HG03520 (cell line): ENCODE measurements around the gene AP3S2.
"Not testable (repeated sequence)": the region's sequence is repeated elsewhere in the genome, so short reads cannot be mapped to it uniquely, and the experiment has no call there.

ENCODE experiments used
- ATAC-seq: cut with Tn5 transposase; IDR thresholded peaks from one replicate; pipeline ENCODE4 v1.9.1; 2021; ENCODE audit warnings: mild to moderate bottlenecking, moderate library complexity; ENCODE audit not compliant: unreplicated experiment

The AP3S2 gene

DNA sequence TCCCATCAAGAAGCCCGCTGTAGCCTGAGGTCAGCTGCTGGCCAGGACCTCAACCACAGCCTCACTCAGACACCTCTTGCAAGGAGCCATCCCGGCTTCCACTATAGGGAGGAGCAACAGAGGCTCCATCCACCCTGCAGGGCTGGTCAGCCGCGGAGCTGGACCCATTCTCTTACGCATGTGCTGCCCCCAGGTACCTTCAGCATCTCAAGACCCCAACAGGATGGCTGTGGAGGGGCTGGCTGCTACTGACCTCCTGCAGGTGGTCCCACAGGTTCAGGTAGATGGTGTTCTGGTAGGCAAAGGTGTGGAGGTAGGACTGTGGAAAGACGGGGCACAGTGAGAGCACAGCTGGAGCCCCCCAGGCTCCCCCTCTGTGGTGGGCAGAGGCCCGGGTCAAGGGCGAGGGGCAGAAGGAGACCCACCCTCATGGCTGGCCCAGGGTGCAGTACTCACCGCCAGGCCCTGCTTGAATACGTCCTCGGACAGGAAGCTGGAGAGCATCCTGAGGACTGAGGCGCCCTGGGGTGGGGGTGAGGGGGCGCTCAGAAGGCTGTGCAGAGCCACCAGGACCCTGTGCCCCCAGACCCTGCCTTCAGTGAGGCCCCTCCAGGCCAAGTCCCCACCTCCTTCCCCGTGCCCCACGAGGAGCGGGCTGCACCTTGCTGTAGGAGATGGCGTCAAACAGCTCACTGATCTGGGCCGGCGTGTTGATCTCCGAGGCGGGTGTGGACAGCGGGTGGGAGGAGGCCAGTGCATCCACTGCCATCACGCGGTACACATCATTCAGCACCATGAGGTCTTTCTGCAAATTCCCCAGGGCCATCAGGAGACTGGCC, 90.6 kb downstream of the AP3S2 start:
- ATAC-seq: no peak

DNA sequence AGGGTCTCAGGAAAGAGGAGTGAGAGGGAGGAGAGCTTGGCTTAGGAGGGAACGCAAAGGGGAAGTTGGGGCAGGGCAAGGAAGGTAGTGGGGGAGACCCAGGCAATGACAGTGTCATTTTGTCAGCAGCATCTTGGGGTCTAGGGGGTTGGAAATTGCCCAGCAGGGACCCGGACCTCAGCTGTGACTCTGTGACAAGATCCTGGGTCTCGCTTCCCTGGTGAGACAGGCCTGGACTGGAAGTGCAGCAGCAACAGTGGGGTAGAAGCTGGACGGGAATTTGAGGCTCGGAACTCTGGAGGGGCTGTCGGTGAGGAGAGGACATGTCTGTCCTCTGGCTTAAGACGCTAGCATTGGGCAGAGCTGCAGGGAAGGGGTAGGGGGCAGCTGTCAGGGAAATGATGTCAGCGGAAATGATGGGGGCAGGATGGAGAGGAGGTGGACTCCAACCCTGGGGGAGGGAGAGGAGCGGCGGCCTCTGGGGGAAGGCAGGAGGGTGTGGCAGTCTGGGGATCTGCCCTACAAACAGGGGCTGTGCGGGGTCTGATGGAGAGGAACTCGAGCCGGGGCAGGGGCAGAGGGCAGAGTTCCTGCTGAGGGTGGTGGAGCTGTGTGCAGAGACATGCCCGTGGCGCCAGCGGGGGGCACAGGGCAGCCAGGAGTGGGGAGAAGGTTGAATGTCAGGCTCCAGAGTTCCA, 91.4 kb downstream of the AP3S2 start:
- no peak for ATAC-seq

DNA sequence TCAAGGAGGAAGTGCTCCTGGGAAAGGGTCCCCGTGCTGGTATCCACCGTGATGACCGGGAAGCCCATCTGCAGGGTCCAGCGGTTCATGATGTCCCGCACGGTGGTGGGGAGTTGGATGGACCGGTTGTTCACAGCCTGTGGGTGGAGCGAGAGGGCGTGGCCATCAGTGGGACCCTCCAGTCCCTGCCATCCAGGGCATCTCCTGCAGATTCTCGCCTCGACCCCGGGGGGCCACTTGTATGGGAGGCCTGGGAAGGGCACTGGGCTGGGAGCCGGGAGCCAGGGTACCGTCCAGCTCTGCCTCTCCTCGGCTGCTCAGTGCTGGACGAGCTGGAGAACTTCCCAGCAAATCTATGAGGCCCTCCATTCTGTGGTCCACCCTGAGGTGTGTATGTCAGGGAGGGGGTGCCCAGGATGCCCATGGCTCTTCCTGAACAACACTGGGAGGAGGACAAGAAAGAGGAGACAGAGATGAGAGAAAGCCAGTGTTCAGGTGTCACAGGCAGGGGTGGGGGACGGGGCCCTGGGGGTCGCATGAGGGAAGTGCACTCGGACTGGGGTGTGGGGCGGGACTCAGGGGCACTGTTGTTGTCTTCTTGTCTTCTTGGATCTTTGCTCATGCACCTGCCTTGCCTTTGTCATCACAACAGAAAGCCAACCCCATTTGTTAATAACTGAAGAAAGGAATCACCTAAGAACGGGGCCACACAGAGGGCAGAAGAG, 92.2 kb downstream of the AP3S2 start:
- no peak for ATAC-seq

DNA sequence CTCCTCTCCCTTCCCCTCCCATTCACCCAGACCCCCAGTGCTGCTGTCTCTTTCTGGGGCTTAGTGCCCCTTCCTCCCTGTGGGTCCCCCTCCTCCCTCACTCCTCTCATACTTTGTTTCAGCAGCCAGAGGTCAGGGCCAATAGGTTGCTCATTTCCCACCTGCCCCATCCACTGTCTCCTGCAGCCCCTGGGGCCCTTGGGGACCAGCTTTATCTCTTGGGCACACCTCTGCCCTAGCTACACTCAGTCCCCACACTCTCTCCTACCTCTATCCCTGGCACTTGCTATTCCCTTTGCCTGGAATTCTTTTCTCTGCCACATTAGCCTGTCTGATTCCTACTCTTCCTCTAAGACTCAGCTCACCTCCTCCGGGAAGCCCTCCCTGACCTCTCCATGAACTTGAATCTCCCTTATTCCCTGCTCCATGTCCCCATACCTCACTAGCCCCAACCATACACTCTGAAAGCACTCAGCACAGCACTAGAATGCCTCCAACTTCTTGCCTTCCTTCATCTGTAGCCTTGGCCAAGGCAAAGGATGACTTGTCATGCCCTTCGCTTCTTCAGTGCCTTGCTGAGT, 93.8 kb downstream of the AP3S2 start:
- ATAC-seq: no peak

DNA sequence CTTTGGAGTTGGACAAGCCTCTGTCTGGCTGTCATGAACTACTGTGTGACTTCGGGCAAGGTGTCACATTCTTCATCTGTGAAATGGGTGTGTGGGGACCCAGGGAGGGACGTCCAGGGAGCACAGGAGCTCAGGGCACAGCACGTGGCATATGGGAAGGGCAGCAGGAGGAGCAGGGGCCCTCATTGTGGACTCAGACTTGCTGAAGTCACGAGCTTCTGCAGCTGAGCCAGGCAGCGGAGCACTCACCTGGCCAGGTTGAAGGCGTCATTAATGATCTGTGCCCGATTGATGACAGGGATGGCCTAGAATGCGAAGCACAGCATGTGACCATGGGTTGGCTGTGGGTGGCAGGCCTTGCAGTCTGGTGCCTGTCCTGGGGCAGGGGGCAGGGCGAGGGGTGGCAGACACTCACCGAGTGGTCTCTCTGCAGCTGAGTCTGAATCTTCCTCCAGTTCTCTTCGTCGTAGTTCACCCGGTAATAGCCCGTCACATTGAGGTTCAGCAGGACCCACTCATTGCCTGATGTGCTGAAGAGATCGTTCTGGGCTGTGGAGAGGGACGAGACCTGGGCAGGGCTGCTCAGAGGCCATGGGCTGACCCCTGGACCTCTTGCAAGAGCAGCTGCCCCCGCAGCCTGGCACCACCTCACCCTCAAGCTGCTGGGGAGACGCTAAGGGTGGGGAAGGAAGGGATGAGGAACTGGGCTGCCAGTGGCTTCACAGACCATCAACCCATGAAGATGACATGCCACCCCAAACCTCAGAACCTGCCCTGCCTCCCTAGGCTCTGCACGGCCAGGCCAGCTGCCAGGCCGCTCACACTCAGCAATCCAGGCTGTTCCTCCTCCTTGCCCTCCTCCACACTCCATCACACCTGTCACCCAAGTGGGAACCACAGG, 94.5 kb downstream of the AP3S2 start:
- no peak for ATAC-seq

DNA sequence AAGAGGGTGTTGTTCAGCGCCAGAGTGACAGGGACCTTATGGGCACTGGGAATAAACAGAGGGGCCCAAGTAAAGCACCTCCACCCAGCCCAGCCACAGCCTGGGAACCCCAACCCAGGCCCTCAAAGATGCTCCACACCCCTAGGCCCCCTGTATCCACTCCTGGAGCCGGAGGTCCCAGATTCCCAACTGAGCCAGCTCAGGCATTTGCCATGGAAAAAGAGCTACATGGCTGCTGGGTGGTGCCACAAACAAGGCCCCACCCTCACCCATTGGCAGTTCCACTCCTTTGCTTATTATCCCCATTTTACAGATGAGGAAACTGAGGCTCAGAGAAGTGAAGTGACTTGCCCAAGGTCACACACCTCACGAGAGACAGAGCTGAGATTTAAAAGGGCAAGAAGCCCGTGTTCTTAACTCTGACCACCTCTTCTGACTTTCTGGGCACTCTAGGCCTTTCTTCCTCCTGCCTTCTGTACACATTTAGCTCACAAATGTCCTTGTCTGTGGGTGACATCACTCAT, 96.1 kb downstream of the AP3S2 start:
- ATAC-seq: no peak

DNA sequence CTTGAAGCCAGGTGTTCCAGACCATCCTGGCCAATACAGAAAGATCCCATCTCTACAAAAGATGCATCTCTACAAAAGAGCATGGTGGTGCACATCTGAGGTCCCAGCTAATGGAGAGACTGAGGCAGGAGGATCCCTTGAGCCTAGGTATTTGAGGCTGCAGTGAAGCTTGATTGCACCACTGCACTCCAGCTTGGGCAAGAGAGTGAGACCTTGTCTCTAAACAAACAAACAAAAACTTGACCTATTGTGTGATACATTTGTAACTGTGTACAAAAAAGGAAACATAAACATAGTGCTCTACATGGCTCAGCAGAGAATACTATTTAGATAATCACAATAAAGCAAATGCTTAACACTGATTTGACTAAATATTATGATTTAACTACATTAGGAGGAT, 97.8 kb downstream of the AP3S2 start:
- ATAC-seq: no peak

DNA sequence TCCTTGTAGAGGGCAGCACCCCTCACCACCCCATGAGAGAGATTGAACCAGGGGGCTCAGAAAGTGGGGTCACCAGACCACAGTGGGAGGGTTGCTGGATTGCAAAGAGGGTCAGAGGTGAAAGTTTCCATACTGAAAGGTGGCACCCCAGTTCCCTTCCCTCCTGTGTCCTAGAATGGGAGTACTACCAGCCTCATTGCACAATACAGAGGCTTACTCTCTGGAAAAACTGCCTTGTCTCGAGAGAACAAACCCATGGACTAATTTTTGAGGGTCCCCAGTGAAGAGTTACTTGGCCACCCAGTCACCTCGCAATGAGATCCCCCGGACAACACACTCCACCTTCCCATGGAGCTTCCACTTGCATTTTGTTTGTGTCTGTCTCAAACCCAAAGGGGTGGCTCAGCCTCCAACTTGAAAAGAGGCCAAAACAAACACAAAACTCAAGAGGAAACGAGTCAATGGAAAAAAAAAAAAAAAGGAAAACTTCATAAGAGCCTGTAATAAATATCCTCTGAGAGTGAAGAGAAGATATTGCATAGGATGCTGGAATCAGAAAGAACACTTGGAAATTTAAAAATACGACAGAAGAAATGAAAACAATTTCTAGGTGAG, 99.1 kb downstream of the AP3S2 start:
- ATAC-seq: no peak

DNA sequence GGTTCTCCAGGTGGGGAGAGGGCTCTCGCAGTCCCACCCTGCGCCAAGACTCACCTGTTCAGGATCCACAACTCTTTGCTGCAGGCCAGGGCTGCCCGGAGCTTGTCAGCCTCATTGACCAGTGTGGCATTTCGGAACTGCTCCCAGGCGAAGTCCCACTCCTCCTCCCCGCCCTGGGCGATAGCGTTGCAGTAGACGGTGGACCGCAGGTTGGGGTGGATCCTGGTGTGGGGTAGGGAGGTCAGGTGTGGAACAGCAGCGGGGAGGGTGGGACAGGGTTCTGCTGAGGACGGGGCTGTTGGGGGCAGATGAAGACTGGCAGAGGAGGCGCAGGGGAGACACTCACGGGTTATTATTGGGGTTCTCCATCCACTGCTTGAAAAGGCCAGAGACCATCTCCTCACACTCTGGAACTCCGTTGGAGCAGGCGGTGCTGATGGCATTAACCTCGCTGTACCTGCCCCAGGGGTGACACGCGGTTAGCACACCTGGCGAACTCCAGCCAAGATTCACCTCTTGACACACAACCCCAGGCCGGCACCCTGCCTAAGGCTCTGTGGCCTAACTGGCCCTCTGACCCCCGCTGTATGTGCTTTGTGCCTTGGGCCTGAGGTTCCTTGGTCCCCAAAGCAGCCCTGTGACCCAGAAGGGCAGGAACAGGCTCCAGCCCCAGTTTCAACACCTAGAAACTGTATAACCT, 101.5 kb downstream of the AP3S2 start:
- ATAC-seq: no peak

DNA sequence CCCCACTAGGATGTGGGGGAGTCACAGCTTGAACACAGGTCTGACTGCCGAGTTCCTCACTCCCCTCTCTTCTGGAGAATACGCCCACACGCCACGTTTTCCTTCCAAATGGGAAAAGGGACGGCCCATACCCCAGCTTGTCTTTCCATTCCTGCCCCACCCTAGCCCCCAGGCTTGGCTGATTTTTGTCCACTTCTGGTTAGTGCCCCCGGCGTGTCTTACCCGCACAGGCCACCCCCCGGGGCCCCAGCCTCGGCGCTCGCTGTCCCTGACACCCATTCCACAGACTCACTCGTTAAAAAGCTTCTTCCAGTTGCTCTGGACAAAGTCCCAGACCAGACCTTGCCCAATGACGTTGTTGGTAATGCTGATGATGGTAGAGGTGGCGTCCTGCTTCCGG, 103.1 kb downstream of the AP3S2 start:
- no peak for ATAC-seq

DNA sequence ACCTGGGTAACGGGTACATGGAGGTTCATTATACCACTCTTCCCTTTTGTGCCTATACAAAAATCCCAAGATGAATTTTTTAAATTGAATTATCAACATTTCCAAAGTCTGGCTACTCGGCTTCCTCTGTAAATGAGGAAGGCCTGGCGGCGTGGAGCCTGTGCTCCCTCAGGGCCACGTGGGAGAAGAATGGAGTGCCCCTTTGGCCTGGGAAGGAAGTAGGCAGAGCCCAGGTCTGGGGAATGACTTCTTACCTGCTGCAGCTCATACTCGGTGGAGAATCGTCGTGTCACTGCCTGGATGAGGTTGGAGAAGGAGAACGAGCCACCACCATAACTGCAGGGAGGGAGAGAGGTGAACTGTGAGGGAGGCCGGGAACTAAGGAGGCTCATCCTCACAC, 103.6 kb downstream of the AP3S2 start:
- no peak for ATAC-seq

DNA sequence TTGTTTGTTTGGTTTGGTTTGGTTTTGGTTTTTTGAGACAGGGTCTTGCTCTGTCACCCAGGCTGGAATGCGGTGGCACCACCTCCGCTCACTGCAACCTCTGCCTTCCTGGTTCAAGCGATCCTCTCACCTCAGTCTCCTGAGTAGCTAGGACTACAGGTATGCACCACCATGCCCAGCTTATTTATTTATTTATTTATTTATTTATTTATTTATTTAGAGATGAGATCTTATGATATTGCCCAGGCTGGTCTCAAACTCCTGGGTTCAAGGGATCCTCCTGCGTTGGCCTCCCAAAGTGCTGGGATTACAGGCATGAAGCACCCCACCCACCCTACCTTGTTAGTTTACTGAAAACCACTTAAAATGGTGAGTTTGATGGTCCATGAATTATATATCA, 105.2 kb downstream of the AP3S2 start:
- not testable (repeated sequence) for ATAC-seq

DNA sequence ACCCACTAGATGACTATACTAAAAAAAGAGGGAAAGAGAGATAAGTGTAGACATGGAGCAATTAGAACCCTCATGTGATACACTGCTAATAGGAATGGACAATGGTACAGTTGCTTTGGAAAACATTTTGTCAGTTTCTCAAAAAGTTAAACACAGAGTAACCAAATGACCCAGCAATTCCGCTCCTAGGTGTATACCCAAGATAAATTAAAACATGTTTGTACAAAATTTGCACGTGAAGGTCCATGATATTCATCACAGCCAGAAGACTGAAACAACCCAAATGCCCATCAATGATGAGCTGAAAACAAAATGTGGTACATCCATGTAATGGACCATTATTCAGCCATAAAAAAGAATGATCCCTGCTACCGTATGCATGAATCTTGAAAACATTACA, 105.8 kb downstream of the AP3S2 start:
- no peak for ATAC-seq

DNA sequence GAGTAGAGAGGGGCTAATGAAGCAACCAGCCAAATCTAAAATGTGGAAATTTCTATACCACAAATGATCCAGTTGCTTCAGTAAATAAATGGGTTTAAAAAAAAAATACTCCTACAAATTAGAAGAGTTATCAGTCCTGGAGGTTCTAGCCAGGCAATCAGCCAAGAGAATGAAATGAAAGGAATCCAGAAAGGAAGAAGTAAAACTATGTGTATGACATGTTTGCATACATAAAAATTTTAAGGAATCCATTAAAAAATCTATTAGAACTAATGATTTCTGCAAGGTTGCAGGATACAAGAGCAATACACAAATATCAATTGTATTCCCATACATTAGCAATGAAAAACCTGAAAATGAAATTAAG, 108.0 kb downstream of the AP3S2 start:
- no peak for ATAC-seq

DNA sequence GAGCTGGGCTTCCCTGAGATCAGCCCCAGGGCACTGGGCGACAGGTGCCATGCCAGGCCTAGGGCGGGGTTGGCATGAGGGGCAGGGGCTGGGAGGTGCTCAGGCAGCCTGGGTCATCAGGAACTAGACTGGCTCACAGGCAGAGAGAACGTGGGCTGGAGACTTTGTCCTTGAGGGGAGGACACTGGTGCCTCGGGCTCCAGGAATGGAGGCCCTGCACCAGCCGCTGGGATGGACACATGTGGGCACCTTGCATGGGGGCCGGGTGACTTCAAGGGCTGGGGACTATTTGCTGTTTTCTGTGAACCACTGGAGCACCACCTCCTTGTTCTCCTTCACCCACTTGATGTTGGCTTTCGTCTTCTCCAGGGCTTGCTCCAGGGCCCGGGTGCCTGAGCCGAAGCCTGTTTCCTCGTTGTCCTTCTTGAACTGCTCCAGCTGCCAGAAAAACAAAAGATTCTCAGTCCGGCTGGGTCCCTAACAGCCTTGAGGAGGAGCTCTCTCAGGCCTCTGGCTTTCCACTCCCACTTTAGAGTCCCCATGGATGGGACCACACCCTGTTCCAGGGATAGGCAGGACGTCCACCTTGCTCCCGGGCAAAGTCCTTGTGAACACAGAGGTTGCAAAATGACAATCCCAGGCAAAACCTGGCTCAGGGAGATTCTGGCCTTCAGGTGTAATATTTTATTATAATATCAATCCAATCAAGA, 108.6 kb downstream of the AP3S2 start:
- no peak for ATAC-seq

DNA sequence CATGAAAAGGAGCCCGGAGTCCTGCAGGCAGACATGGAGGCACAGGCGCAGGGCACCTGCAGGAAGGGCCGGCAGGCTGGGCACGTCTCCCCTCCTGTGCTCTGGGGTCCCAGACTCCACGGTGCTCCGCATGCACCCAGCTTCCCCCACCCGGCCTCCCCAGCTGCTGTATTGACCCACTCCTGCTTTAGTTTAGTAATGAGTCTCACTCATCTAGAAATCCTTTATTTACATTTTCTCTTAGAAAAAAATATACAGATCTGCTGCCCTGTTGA, 109.2 kb downstream of the AP3S2 start:
- ATAC-seq: no peak

DNA sequence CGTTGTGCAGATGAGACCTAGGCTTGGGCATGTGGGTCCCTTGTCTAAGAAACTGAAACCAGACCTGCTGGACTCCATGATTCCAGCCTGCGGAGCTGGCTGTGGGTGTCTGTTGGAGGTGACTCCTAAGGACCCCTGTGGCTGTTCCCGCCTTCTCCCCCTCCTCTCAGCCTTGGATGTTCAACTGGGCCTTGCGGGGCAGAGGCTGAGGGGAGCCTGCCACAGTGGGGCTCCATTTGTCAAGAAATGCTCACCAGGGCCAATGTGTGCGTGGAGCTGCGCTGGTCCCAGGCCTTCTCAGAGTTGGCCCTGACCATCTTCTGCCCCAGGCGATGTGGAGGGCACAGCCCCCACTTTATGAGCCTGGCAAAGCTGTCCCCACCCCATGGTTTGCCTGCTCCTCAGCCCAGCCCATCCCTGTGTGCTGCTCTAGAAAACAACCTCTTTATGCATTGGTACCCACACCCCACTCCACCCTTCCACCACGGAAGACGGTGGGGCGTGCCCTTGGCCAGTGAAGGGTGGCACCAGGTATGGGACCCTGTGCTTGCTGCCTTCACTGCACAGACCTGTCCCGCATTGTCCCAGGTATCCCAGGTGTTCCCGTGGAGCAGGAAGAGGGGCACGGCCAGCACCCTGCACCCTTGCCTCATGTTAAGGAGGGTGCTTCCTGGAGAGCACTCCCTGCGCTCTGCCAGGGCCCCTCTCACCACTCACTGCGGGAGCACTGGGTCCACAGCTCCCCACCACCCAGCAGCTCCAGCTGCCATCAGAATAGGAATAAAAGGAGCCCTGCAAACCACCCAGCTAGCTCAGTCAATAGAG, 109.7 kb downstream of the AP3S2 start:
- ATAC-seq: no peak
